Measurements from ENCODE around the gene PLEKHA8. TPM values are rescaled to one million over a fixed set of nuclear protein-coding genes. Genes with fewer than 3 reads are reported as not detected.

PLEKHA8 gene
- total and polyA plus RNA-seq, 2 of the 8 experiments (the other 6 are each of a cell fraction or from before 2014, with no cell fraction given) = 10.7 to 44.0 TPM

DNA sequence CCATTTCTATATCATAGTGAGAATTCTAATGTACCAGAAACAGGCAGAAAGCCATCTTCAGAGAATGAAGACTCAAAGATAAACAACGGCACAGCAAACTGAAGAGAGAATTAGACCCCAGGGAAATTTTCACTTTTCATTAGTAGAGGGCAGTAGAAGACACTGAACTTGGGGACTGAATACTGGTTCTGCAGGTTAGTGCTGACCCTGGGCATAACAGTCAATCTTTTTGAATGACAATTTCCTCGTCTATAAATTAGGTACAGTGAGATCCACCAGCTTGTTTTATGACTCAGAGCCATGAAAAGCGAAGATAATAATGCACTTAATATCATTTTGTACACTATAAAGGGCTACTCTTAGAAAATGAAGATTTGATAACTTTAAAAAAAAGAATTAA is 15.5 kb upstream of the PLEKHA8 start:
- Histone ChIP-seq H2BK12ac (ENCODE audit: low read depth, low read length) (no peak overlapping the region), H2BK120ac (replicated peaks; ENCODE audit: low read depth, low read length) (no peak overlapping the region), H2AK5ac (ENCODE audit: low read depth, low read length) (no peak overlapping the region), H3K36me3 (ENCODE audit: control insufficient read depth in 2 of 4, insufficient read depth in 4 of 4, low read length in 3 of 4) (peaks cover 0 to 13% (median 5%) of the 10 kb centered on the region in 4 experiments; a peak in 3 of 8 replicates), H3K79me1 (ENCODE audit: low read depth, low read length) (no peaks in the 10 kb centered on the region), H3K4ac (replicated peaks; ENCODE audit: insufficient read length, low read depth, low read length) (no peak overlapping the region), H3K4me1 (replicated peaks in 1 of 4; ENCODE audit: control insufficient read depth in 3 of 4, insufficient read depth in 4 of 4, low read length in 3 of 4) (no peaks in the 10 kb centered on the region), H3K4me3 (ENCODE audit: extremely low read depth in 1 of 4, insufficient read depth in 2 of 4, low read depth in 3 of 4, low read length in 4 of 4) (no peak overlapping the region), H3K27ac (ENCODE audit: low read depth, low read length) (no peak overlapping the region), H4K91ac (replicated peaks; ENCODE audit: insufficient read length, low read length) (no peak overlapping the region), H4K20me1 (replicated peaks in 1 of 2; ENCODE audit: control insufficient read depth in 1 of 2, insufficient read depth in 2 of 2, low read length in 2 of 2) (no peaks in the 10 kb centered on the region), H4K8ac (ENCODE audit: extremely low read depth, insufficient read depth, low read length) (no peak overlapping the region), H2BK5ac (ENCODE audit: low read depth, low read length) (no peak overlapping the region), H2BK20ac (ENCODE audit: low read length) (no peak overlapping the region), H3K56ac (replicated peaks; ENCODE audit: insufficient read length, low read depth, low read length) (no peak overlapping the region), H3K9ac (replicated peaks in 1 of 4; ENCODE audit: extremely low read depth in 1 of 4, low read depth in 3 of 4, low read length in 3 of 4) (no peak overlapping the region), H3K23ac (ENCODE audit: insufficient read length) (no peak overlapping the region), H4K5ac (ENCODE audit: insufficient read length, low read depth, low read length) (no peak overlapping the region), H2BK15ac (ENCODE audit: low read length) (no peak overlapping the region), H3K27me3 (replicated peaks in 1 of 4; ENCODE audit: control insufficient read depth in 3 of 4, extremely low read depth in 1 of 4, insufficient read depth in 3 of 4, low read length in 3 of 4) (no peaks in the 10 kb centered on the region), H2AFZ (ENCODE audit: low read length) (no peak overlapping the region), H3K23me2 (ENCODE audit: low read depth, low read length) (no peaks in the 10 kb centered on the region), H3K14ac (ENCODE audit: insufficient read length) (no peak overlapping the region), H3K18ac (ENCODE audit: extremely low read depth, low read length) (no peak overlapping the region), H3K9me3 (ENCODE audit: insufficient read depth in 2 of 2, low read depth in 1 of 2, low read length in 1 of 2) (no peaks in the 10 kb centered on the region), H3K4me2 (ENCODE audit: insufficient read depth in 1 of 2, low read depth in 2 of 2, low read length in 2 of 2) (no peak overlapping the region), H3K79me2 (ENCODE audit: control insufficient read depth in 1 of 2, insufficient read depth in 2 of 2, low read length in 2 of 2) (no peaks in the 10 kb centered on the region)
- WGBS, 2 experiments (ENCODE audit: extremely low coverage in 1 of 2, insufficient coverage in 1 of 2, insufficient read length in 1 of 2, insufficient replicate concordance in 2 of 2, low coverage in 1 of 2, low lambda C conversion rate in 2 of 2, missing lambda C conversion rate in 1 of 2) = 87% methylated on average over 3 of the region's 3 CpGs; no CpG with 5 or more reads in 1 of the 2 experiments
- POLR2A ChIA-PET (ENCODE audit: partially characterized antibody) = no interaction called here
- CTCF ChIA-PET (ENCODE audit: partially characterized antibody) = no interaction called here
- no peak for DNase-seq (ENCODE audit: low read depth in 1 of 2, low spot score in 2 of 2)
- FAIRE-seq = no peak
- TF ChIP-seq TAF1 (IDR thresholded peaks at IDR 0.05; ENCODE audit: low read depth, low read length) = no peak
- TF ChIP-seq CEBPB (IDR thresholded peaks at IDR 0.05; ENCODE audit: low read depth, low read length) = no peak
- TF ChIP-seq TBP (IDR thresholded peaks at IDR 0.05; ENCODE audit: low read depth, low read length) = no peak
- no peak for TF ChIP-seq EGR1 (IDR thresholded peaks at IDR 0.05; ENCODE audit: borderline replicate concordance, low read depth, low read length)
- no peak for TF ChIP-seq SRF (IDR thresholded peaks at IDR 0.05; ENCODE audit: low read depth, low read length)
- no peak for TF ChIP-seq CBX8 (IDR thresholded peaks at IDR 0.05; ENCODE audit: borderline replicate concordance, low read depth, low read length)
- TF ChIP-seq EP300 (IDR thresholded peaks at IDR 0.05; ENCODE audit: borderline replicate concordance in 1 of 2, low read depth in 2 of 2, low read length in 2 of 2) = no peak
- no peak for TF ChIP-seq CHD2 (IDR thresholded peaks at IDR 0.05; ENCODE audit: low read length)
- no peak for TF ChIP-seq FOSL1 (IDR thresholded peaks at IDR 0.05; ENCODE audit: insufficient read depth, low read depth, low read length)
- no peak for TF ChIP-seq POLR2AphosphoS5 (IDR thresholded peaks at IDR 0.05; ENCODE audit: low read depth, low read length)
- no peak for TF ChIP-seq SP1 (IDR thresholded peaks at IDR 0.05; ENCODE audit: low read depth, low read length)
- TF ChIP-seq TCF12 (IDR thresholded peaks at IDR 0.05; ENCODE audit: low read depth, low read length) = no peak
- TF ChIP-seq, protein P1, sequence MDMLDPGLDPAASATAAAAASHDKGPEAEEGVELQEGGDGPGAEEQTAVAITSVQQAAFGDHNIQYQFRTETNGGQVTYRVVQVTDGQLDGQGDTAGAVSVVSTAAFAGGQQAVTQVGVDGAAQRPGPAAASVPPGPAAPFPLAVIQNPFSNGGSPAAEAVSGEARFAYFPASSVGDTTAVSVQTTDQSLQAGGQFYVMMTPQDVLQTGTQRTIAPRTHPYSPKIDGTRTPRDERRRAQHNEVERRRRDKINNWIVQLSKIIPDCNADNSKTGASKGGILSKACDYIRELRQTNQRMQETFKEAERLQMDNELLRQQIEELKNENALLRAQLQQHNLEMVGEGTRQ (IDR thresholded peaks at IDR 0.05; ENCODE audit: low read length) = no peak
- TF ChIP-seq POU5F1 (IDR thresholded peaks at IDR 0.05; ENCODE audit: low read depth, low read length) = no peak
- TF ChIP-seq RXRA (IDR thresholded peaks at IDR 0.05; ENCODE audit: insufficient read depth, low read depth, low read length) = no peak
